ENCODE measurements around the gene TBKBP1. TPM values are rescaled to one million over a fixed set of nuclear protein-coding genes. Genes with fewer than 3 reads are reported as not detected.

The TBKBP1 gene, protein sequence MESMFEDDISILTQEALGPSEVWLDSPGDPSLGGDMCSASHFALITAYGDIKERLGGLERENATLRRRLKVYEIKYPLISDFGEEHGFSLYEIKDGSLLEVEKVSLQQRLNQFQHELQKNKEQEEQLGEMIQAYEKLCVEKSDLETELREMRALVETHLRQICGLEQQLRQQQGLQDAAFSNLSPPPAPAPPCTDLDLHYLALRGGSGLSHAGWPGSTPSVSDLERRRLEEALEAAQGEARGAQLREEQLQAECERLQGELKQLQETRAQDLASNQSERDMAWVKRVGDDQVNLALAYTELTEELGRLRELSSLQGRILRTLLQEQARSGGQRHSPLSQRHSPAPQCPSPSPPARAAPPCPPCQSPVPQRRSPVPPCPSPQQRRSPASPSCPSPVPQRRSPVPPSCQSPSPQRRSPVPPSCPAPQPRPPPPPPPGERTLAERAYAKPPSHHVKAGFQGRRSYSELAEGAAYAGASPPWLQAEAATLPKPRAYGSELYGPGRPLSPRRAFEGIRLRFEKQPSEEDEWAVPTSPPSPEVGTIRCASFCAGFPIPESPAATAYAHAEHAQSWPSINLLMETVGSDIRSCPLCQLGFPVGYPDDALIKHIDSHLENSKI
- 18.3 TPM for total RNA-seq

DNA sequence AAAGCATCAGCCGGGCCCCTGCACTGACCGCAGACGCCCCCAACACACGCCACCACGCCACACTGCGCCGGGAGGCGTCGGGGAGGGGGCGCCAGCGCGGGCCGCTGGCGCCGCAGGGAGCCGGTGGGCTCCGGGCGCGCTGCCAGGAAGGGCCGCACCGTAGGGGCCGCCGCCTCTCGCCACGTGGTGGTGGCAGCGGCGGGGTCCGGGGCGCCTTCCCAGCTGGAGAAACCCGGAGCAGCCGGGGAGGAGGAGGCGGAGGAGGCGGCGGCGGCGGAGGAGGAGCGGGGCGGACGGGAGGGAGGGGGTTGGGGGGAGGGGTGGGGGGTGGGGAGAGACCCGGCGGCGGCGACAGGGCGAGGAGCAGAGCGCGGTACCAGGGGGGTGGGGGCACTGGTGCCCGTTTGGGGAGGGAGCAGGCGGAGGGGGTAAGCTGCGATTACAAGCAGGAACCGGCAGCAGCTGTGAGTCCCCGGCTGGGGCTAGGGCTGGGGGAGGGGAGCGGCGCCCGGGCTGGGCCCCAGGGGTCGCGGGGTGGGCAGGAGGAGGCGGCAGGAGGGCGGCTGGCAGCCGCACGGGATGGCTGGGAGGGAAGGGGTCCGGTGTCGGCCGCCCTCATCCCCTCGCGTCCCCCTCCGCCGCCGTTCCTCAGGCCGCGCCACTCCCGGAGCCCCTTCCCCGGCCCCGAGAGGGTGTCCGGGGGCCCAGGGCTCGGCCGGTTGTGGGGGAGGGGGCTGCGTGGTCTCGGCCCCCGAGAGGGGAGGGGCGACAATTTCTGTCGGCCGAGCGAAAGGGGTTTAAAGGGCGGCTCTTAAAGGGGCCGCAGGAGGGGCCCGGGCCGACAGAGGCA, at the start of gene TBKBP1:
Gene TBKBP1, plus strand, starts transcription at position 431 of the 850 bp plus-strand sequence. CDS start 1,952 bp downstream, outside the sequence.
- Histone ChIP-seq H3K9me3 (no peaks in the 10 kb centered on the region), H3K36me3 (no peaks in the 10 kb centered on the region), H3K27me3 (no peaks in the 10 kb centered on the region), H3K4me3 (peak within 1 kb of the TSS; percentile 86 to 99), H3K4me1 (peaks cover 4 to 10% of the 10 kb centered on the region in 2 donors), H3K27ac (peak within 1 kb of the TSS; percentile 89 to 91)
- no peak for DNase-seq (ENCODE audit: low spot score in 2 of 2)
- intact Hi-C loops (cut with DNase I), result loop anchor here (10.0 kb wide), 2 partner anchors 201 to 1201 kb away; partner anchors contain the start of genes ATP5MC1 and SP2
- no peak for TF ChIP-seq CTCF (IDR thresholded peaks at IDR 0.05)

GRCh38 chr17:47644324-47644723, 49.6 kb upstream of the TBKBP1 start:
- Histone ChIP-seq H3K36me3 (no peaks in the 10 kb centered on the region), H3K9me3 (no peaks in the 10 kb centered on the region), H3K27me3 (no peaks in the 10 kb centered on the region), H3K4me3 (no peak overlapping the region), H3K4me1 (peaks cover 0 to 7% of the 10 kb centered on the region in 2 donors), H3K27ac (no peak overlapping the region)
- DNase-seq (ENCODE audit: low spot score in 2 of 2), result no peak
- intact Hi-C loops (cut with DNase I), result no loop called here
- TF ChIP-seq CTCF (IDR thresholded peaks at IDR 0.05), result no peak

DNA sequence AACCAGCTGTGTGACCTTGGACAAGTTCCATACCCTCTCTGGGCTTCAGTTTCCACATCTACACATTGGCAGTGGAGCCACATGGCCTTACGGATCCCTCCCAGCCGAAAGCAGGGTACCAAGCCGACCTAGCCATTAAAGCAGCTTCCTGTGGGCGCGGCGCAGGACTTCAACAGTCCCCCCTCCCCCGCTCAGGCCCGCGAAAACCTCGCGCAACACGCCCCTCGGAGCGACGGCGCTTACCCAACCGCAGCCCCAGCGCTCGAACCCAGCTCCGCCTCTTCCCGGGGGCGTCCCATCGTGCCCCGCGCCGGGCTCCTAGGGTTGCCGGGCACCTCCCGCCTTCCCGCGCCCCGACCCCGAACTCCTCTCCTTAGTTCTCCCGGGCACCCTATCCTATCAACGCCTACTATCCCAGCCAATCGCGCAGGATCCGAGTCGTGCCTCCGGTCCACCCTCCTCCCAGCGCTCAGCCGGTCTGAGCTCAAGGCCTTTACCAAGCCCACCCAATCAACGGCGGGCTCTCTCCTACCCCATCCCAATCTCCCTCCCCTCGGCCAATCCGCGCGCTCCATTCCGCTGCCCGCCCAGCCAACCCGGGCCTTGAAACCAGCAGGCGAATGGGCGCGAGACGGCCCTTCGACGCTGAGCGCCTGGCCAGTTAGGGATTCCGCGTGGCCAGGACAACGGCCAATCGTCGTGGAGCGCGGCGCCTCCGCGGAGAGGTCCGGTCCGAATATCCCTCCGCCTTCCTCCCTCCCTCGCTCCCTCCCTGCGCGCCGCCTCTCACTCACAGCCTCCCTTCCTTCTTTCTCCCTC, 44.6 kb upstream of the TBKBP1 start, which contains the start of gene KPNB1:
Gene KPNB1, plus strand, starts transcription at position 767 of the 819 bp plus-strand sequence. CDS start 326 bp downstream, outside the sequence.
- Histone ChIP-seq H3K27ac (peak within 1 kb of the TSS; percentile 86 to 94), H3K36me3 (peaks cover 22 to 24% of the 10 kb centered on the region in 2 donors), H3K4me3 (peak within 1 kb of the TSS; percentile 97), H3K27me3 (no peaks in the 10 kb centered on the region), H3K4me1 (peaks cover 4 to 18% of the 10 kb centered on the region in 2 donors), H3K9me3 (no peaks in the 10 kb centered on the region)
- intact Hi-C loops (cut with DNase I), result no loop called here
- peak; percentile 99 to 100 for DNase-seq (ENCODE audit: low spot score in 2 of 2)
- no peak for TF ChIP-seq CTCF (IDR thresholded peaks at IDR 0.05)

DNA sequence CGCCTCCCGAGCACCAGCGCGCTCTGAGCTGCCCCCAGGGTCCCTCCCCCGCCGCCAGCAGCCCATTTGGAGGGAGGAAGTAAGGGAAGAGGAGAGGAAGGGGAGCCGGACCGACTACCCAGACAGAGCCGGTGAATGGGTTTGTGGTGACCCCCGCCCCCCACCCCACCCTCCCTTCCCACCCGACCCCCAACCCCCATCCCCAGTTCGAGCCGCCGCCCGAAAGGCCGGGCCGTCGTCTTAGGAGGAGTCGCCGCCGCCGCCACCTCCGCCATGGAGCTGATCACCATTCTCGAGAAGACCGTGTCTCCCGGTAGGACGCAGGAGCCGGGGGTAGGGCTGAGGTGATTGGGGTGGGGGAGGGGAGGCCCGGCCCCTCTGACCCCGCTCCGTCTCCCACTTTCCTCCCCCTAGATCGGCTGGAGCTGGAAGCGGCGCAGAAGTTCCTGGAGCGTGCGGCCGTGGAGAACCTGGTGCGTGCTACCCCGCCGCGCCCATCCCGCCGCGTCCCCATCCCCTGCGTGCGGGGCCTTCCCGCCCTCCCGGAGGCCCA, 43.9 kb upstream of the TBKBP1 start:
- intact Hi-C loops (cut with DNase I), result no loop called here
- no peak for TF ChIP-seq CTCF (IDR thresholded peaks at IDR 0.05)
- H3K4me1 ChIP-seq, result peaks cover 4 to 18% of the 10 kb centered on the region in 2 donors

More for the DNA sequence above, 43.9 kb upstream of the TBKBP1 start:
- Histone ChIP-seq H3K4me3 (peak overlapping the region; percentile 97), H3K36me3 (peaks cover 27 to 31% of the 10 kb centered on the region in 2 donors), H3K27me3 (no peaks in the 10 kb centered on the region), H3K27ac (peak overlapping the region; percentile 86 to 94), H3K9me3 (no peaks in the 10 kb centered on the region)
- DNase-seq (ENCODE audit: low spot score in 2 of 2), result no peak

Measured in ascending aorta (tissue), 2 donors.